Neural progenitor cell (in vitro differentiated cells): ENCODE results near the gene SVIP.

Experiments used
- CTCF ChIP-seq: fragments of 200-600 bp; sonication (generic); IDR thresholded peaks from 2 replicates; pipeline ENCODE4 v1.5.1; 2017; ENCODE audit warnings: antibody characterized with exemption, mild to moderate bottlenecking
- EZH2phosphoT487 ChIP-seq: fragments of 200-600 bp; sonication (generic); IDR thresholded peaks from 2 replicates; pipeline ENCODE4 v1.6.1; 2017; ENCODE audit warnings: antibody characterized with exemption

- no peak for TF ChIP-seq CTCF
- TF ChIP-seq EZH2phosphoT487 = no peak
Observed at GRCh38 chr11:22797047-22797446, 32.6 kb downstream of the SVIP start.
